Lung (tissue), 12 donors: ENCODE data around the gene ZNF516. TPM values are rescaled to one million over a fixed set of nuclear protein-coding genes. Genes with fewer than 3 reads are reported as not detected.

Experiments used
- ATAC-seq: fragments of 200-7000 bp; cut with Tn5 transposase; one replicate; pipeline ENCODE4 v1.9.1; 2020; ENCODE audit warnings: moderate number of reproducible peaks; ENCODE audit not compliant: insufficient read depth, low FRiP score
- DNase-seq, 3 donors: peaks; one replicate each; pipeline ENCODE4 v3.0.0-alpha.2; 2013 to 2017
- H3K27ac ChIP-seq, 2 donors: one replicate each; pipeline ENCODE4 v1.5.1; 2013; ENCODE audit warnings: mild to moderate bottlenecking in 2 of 2, moderate library complexity in 2 of 2, control low read depth in 1 of 2, inconsistent platforms in 1 of 2, low read depth in 1 of 2, low read length in 1 of 2
- H3K27me3 ChIP-seq, 3 donors: one replicate each; pipeline ENCODE4 v1.5.1; 2013; ENCODE audit warnings: low read length in 2 of 3; ENCODE audit not compliant: control insufficient read depth in 3 of 3, insufficient read depth in 3 of 3
- H3K36me3 ChIP-seq, 4 donors: one replicate each; pipeline ENCODE4 v1.5.1; 2013; ENCODE audit warnings: low read length in 4 of 4, mild to moderate bottlenecking in 1 of 4, moderate library complexity in 1 of 4; ENCODE audit not compliant: control insufficient read depth in 4 of 4, insufficient read depth in 4 of 4
- H3K4me1 ChIP-seq, 5 donors: one replicate each; pipeline ENCODE4 v1.5.1; 2013; ENCODE audit warnings: low read length in 5 of 5, mild to moderate bottlenecking in 2 of 5, moderate library complexity in 1 of 5; ENCODE audit not compliant: control insufficient read depth in 5 of 5, insufficient read depth in 5 of 5
- H3K4me3 ChIP-seq: one replicate; pipeline ENCODE4 v1.5.1; 2013; ENCODE audit warnings: mild to moderate bottlenecking, control low read depth, moderate library complexity
- H3K9ac ChIP-seq, 2 donors: one replicate each; pipeline ENCODE4 v1.5.1; 2013; ENCODE audit warnings: low read length in 2 of 2, control low read depth in 1 of 2; ENCODE audit not compliant: insufficient read depth in 1 of 2
- H3K9me3 ChIP-seq, 4 donors: one replicate each; pipeline ENCODE4 v1.5.1; 2013; ENCODE audit warnings: low read length in 3 of 4, mild to moderate bottlenecking in 1 of 4, moderate library complexity in 1 of 4; ENCODE audit not compliant: control insufficient read depth in 4 of 4, insufficient read depth in 3 of 4
- CTCF ChIP-seq: IDR thresholded peaks from 2 replicates; pipeline ENCODE4 v1.5.1; 2012; ENCODE audit warnings: mild to moderate bottlenecking; ENCODE audit errors: control extremely low read depth, extremely low read depth
- WGBS, 2 donors: extraction: QIAGEN DNeasy Blood & Tissue Kit; methylation state at CpG; one replicate each; pipeline ENCODE4 v1.1.7; 2013; 5-methylcytosine and 5-hydroxymethylcytosine counted together
- polyA plus RNA-seq, 2 donors: library from polyadenylated mRNA; stranded (reverse); fragments of 200-250 nt; gene quantifications; one replicate each; pipeline ENCODE4 v1.2.1, GENCODE V29; 2013
- total RNA-seq, 2 donors: library from RNA; depleted of rRNA in 1 of 2; stranded (reverse); fragments of >200 nt in 1 of 2; gene quantifications; one replicate each; pipeline ENCODE4 v1.2.1, GENCODE V29; 2014 to 2021
- donor health status: control.
- donor health status: control.
- donor health status: Bipolar disorder and iron deficiency.
- donor health status: healthy.
- donor health status: DM: yes; HTN: yes; CAD: no.

Gene ZNF516
- total and polyA plus RNA-seq, 4 donors, result 7.7 to 45.4 (median 26.4) TPM

- Histone ChIP-seq H3K9ac (no peak overlapping the region), H3K9me3 (peaks cover 0 to 2% (median 0%) of the 10 kb centered on the region in 4 donors), H3K27me3 (no peaks in the 10 kb centered on the region), H3K36me3 (peaks cover 0 to 25% (median 8%) of the 10 kb centered on the region in 4 donors), H3K4me3 (no peak overlapping the region), H3K27ac (no peak overlapping the region), H3K4me1 (no peaks in the 10 kb centered on the region)
- no peak for TF ChIP-seq CTCF
- 96 to 97% methylated on average over 10 of the region's 10 CpGs for WGBS, 2 donors
- ATAC-seq (no peak), DNase-seq (no peak)
These were observed 124.4 kb downstream of the ZNF516 start for GRCh38 chr18:76370686-76371085.

GRCh38 chr18:76370201-76370600, 124.8 kb downstream of the ZNF516 start:
- ATAC-seq, result no peak
- WGBS, 2 donors, result 97 to 98% methylated on average over 12 of the region's 12 CpGs
- H3K27ac ChIP-seq, result no peak overlapping the region
- peaks cover 0 to 2% (median 0%) of the 10 kb centered on the region in 4 donors for H3K9me3 ChIP-seq
- no peak overlapping the region for H3K9ac ChIP-seq
- H3K36me3 ChIP-seq, result peaks cover 0 to 21% (median 8%) of the 10 kb centered on the region in 4 donors
- DNase-seq, result no peak
- no peaks in the 10 kb centered on the region for H3K4me1 ChIP-seq
- H3K4me3 ChIP-seq, result no peak overlapping the region
- TF ChIP-seq CTCF, result no peak
- H3K27me3 ChIP-seq, result no peaks in the 10 kb centered on the region

- 95 to 97% methylated on average over 11 of the region's 11 CpGs for WGBS, 2 donors
- no peak for TF ChIP-seq CTCF
- ATAC-seq, result no peak
These were observed 125.3 kb downstream of the ZNF516 start for GRCh38 chr18:76369791-76370190.

GRCh38 chr18:76368976-76369375, 126.1 kb downstream of the ZNF516 start:
- 76 to 77% methylated on average over 5 of the region's 5 CpGs for WGBS, 2 donors
- TF ChIP-seq CTCF, result no peak
- Histone ChIP-seq H3K36me3 (peaks cover 0 to 22% (median 8%) of the 10 kb centered on the region in 4 donors), H3K27me3 (no peaks in the 10 kb centered on the region), H3K4me1 (no peaks in the 10 kb centered on the region), H3K27ac (no peak overlapping the region), H3K9me3 (peaks cover 0 to 2% (median 0%) of the 10 kb centered on the region in 4 donors), H3K9ac (no peak overlapping the region), H3K4me3 (no peak overlapping the region)
- DNase-seq (no peak), ATAC-seq (no peak)

More at GRCh38 chr18:76369791-76370190, 125.3 kb downstream of the ZNF516 start:
- no peak overlapping the region for H3K4me3 ChIP-seq
- no peak overlapping the region for H3K9ac ChIP-seq
- H3K4me1 ChIP-seq, result no peaks in the 10 kb centered on the region
- H3K36me3 ChIP-seq, result peaks cover 0 to 21% (median 8%) of the 10 kb centered on the region in 4 donors
- H3K9me3 ChIP-seq, result peaks cover 0 to 2% (median 0%) of the 10 kb centered on the region in 4 donors
- H3K27ac ChIP-seq, result no peak overlapping the region
- no peaks in the 10 kb centered on the region for H3K27me3 ChIP-seq
- no peak for DNase-seq
